PFSK-1 (cell line): ENCODE results near the gene RAP1GAP.

Experiments
- POLR2AphosphoS5 ChIP-seq: IDR thresholded peaks from 2 replicates; pipeline ENCODE4 v1.6.1; 2012; ENCODE audit warnings: low read depth, mild to moderate bottlenecking, control low read depth, low read length, moderate library complexity
- TAF1 ChIP-seq: IDR thresholded peaks from 2 replicates; pipeline ENCODE4 v1.6.1; 2012; ENCODE audit warnings: low read length, control low read depth, borderline replicate concordance; ENCODE audit not compliant: insufficient read depth
- TF ChIP-seq, protein P1 (sequence below), 2 experiments: IDR thresholded peaks; 2 replicates each; pipeline versions ENCODE4 v1.6.1 to v1.8.0; 2011 to 2012; ENCODE audit warnings: low read depth in 2 of 2, low read length in 2 of 2, control low read depth in 1 of 2, inconsistent platforms in 1 of 2, mild to moderate bottlenecking in 1 of 2, moderate library complexity in 1 of 2; ENCODE audit not compliant: insufficient read depth in 1 of 2

DNA sequence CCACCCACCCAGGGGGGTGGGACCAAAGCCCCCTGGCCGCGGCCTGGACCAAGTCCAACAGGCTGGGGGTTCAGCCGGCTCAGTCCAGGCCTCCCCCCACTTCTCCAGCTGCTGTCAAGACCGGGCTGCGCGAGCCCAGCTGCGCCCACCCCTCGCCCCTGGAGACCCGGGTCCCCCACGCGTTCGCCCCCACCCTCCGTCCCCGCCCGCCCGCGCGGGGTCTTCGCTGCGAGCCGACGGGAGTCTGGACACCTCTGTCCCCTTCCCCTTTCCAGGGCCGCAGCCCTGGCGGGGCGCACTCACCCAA, 253 bp downstream of the RAP1GAP start:
- TF ChIP-seq POLR2AphosphoS5 (no peak), TAF1 (no peak)
- TF ChIP-seq, protein P1, sequence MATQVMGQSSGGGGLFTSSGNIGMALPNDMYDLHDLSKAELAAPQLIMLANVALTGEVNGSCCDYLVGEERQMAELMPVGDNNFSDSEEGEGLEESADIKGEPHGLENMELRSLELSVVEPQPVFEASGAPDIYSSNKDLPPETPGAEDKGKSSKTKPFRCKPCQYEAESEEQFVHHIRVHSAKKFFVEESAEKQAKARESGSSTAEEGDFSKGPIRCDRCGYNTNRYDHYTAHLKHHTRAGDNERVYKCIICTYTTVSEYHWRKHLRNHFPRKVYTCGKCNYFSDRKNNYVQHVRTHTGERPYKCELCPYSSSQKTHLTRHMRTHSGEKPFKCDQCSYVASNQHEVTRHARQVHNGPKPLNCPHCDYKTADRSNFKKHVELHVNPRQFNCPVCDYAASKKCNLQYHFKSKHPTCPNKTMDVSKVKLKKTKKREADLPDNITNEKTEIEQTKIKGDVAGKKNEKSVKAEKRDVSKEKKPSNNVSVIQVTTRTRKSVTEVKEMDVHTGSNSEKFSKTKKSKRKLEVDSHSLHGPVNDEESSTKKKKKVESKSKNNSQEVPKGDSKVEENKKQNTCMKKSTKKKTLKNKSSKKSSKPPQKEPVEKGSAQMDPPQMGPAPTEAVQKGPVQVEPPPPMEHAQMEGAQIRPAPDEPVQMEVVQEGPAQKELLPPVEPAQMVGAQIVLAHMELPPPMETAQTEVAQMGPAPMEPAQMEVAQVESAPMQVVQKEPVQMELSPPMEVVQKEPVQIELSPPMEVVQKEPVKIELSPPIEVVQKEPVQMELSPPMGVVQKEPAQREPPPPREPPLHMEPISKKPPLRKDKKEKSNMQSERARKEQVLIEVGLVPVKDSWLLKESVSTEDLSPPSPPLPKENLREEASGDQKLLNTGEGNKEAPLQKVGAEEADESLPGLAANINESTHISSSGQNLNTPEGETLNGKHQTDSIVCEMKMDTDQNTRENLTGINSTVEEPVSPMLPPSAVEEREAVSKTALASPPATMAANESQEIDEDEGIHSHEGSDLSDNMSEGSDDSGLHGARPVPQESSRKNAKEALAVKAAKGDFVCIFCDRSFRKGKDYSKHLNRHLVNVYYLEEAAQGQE (IDR thresholded peaks at IDR 0.05; ENCODE audit: insufficient read depth in 1 of 2, low read depth in 2 of 2, low read length in 2 of 2), result no peak
